GM18861 (cell line): ENCODE results near the gene LNPK.
"Not testable (repeated sequence)": the region's sequence is repeated elsewhere in the genome, so short reads cannot be mapped to it uniquely, and the experiment has no call there.

Experiments used
- ATAC-seq: cut with Tn5 transposase; IDR thresholded peaks from one replicate; pipeline ENCODE4 v1.9.1; 2021; ENCODE audit not compliant: unreplicated experiment

Gene LNPK

DNA sequence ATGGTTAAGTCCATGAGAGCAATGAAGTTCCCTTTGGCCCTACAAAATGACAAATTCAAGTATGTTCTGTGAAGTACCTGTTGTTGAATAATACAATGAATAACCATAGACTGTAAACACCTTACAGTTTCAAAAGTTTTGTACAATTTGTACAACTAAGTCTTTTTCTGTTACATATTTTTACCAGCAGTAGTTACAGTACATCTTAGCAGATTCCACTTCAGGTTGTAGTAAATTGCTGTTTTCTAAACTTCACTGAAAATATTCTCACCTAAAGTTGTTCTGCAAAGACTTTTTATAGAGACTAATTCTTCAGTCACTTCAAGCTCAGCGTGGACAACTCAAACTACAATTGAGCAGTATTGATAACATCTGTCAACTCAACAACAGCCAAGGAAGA is 28.7 kb downstream of the LNPK start:
- no peak for ATAC-seq

DNA sequence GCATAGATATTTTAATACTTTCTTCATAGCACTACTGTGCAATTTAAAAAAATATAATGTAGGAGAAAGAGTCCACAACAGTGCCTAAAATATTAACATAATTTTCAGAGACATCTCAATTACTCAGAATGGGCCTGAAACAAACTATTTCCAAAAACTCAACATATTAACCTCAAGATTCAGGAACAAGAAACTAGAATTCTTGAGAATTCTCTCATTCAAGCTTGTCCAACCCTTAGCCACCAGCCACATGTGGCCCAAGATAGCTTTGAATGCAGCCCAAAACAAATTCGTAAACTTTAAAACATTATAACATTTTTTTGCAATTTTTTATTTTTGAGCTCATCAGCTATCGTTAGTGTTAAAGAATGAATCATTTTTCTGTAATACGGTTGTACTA is 35.2 kb downstream of the LNPK start:
- no peak for ATAC-seq

DNA sequence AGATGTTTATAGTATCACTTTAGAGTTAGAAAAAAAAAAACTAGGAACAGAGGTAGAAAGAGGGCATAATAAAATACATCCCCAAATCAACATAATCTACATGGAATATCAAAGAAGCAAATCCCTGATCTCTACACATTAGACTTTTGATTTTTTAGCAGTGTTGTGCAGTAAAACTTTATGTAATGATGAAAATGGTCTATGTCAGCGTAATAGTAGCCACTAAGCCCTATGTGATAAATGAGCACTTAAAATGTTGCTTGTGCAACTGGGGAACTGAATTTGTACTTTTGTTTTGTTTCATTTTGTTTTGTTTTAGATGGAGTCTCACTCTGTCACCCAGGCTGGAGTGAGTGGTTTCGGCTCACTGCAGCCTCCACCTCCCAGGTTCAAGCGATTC is 36.3 kb downstream of the LNPK start:
- ATAC-seq, result no peak

DNA sequence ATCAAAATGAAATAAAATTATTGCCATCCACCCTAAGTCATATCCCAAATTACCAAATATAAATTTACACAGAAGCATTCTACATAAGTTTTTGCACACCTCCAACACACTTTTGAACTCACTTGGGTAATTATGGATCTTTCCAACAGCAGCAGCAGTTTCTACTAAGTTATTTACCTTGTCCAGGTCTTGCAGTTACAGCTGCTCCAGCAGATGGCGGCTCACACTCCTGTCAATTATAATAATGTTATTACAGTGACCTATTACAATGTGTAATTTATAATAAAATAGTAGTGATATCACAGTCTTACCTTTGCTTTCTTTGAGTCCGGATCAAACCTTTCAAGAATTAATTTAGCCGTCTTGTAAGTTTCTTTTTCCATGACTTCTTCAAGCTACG is 37.9 kb downstream of the LNPK start:
- no peak for ATAC-seq

DNA sequence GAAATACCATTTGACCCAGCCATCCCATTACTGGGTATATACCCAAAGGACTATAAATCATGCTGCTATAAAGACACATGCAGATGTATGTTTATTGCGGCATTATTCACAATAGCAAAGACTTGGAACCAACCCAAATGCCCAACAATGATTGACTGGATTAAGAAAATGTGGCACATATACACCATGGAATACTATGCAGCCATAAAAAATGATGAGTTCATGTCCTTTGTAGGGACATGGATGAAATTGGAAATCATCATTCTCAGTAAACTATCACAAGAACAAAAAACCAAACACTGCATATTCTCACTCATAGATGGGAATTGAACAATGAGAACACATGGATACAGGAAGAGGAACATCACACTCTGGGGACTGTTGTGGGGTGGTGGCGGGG is 38.9 kb downstream of the LNPK start:
- ATAC-seq, result not testable (repeated sequence)

DNA sequence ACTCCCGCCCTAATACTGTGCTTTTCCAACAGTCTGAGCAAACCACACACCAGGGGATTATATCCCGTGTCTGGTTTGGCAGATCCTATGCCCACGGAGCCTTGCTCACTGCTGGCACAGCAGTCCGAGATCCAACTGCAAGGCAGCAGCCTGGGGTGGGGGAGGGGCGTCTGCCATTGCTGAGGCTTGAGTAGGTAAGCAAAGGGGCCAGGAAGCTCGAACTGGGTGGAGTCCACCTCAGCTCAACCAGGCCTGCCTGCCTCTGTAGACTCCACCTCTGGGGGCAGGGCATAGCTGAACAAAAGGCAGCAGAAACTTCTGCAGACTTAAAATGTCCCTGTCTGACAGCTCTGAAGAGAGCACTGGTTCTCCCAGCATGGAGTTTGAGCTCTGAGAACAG is 44.2 kb downstream of the LNPK start:
- no peak for ATAC-seq

DNA sequence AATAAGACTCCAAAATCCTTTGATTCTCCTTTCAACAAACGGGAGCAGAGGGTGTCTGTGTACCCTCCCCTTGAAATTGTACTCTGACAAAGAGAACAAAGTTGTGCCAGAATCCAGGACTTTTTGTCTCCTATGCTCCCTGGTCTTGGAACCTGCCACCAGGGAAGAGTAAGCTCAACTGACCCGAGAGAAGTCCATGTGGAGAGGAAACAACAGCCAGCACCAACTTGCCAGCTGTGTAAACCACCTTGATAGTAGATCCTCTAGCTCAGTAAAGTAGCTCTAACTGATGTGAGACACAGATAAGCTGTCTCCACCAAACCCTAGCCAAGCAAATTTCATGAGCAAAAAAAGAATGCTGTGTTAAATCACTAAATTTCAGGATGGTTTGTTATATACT is 46.9 kb downstream of the LNPK start:
- ATAC-seq, result no peak

DNA sequence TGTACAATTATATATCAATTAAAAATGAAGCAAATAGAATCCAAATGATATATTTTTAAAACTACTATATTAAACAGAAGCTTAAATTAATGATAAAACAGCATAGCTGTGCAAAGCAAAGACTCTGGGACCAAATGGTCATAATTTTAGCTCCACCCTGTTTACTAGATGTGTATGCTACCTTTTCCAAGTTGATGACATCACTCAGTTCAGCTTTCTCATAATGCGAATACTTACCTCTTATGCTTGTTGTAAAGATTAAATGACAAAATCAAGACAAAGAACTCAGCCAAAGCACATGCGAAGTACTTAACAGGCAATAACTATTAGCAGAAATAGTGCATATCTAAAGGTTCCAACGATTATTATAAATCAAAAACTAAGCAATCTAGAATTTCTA is 51.6 kb downstream of the LNPK start:
- ATAC-seq, result no peak

DNA sequence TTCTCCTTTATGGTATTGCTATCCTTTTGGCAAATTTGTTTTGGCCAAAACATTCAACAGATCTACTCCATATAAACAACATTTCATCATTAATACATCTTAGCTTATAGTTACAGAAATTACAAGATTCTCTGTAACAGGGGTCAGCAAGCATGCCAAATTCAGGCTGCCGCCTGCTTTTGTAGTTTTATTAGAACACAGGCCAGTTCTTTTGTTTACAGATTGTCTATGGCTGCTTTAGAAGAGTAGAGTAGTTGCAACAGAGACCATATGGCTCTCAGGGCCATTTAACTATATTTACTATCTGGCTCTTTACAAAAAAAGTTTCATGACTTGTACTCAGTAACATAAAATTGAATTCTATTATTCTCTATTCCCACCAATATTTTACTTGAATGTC is 53.9 kb downstream of the LNPK start:
- ATAC-seq, result no peak

DNA sequence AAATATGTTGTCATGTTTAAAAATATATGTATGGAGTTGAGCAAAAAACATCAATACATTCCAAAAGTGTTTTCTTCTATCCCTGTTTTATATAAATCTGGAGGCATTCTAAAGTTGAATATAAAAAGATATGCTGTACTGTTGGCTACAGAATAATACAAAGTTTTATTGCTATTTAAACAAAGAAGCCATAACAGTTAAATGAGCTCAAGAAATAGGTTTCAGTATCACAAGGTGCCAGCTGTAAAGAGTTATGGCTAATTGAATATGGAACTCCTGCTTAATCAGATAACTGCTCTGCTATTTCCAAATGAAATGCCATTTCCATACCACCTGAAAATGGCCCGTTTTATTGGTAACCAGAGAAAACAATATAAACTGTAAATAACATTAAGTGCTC is 55.0 kb downstream of the LNPK start:
- ATAC-seq, result no peak

DNA sequence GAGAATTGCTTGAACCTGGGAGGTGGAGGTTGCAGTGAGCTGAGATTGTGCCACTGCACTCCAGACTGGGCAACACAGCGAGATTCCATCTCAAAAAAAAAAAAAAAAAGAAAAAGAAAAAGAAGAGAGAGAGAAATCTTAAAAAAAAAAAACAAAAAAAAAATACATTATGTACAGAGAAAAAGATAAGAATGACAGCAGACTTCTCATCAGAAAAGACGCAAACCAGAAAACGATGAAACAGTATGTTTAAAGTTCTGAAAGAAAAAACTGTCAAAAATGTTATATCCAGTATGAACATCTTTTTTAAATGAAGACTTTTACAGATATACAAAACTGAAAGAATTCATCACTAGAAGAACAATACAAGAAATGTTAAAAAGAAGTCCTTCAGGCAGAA is 60.4 kb downstream of the LNPK start:
- ATAC-seq, result no peak

DNA sequence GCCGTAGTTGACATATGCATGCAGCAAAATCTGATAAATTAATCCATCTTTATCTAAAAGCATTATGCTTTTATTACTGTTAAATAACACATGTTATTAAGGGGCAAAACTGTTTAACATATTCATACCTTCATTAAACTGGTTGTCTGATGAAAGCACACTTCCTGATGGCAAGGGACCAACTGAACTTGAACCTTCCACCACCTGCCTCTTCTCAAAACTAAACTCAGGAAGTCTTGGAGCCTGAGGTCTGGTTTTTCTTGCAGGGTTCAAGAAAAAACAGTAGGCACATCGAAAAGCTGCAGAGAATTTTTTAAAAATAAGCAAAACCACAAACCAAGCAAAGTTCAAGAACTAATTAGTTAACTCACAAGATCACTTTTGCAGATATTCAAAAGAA is 64.9 kb downstream of the LNPK start:
- no peak for ATAC-seq

DNA sequence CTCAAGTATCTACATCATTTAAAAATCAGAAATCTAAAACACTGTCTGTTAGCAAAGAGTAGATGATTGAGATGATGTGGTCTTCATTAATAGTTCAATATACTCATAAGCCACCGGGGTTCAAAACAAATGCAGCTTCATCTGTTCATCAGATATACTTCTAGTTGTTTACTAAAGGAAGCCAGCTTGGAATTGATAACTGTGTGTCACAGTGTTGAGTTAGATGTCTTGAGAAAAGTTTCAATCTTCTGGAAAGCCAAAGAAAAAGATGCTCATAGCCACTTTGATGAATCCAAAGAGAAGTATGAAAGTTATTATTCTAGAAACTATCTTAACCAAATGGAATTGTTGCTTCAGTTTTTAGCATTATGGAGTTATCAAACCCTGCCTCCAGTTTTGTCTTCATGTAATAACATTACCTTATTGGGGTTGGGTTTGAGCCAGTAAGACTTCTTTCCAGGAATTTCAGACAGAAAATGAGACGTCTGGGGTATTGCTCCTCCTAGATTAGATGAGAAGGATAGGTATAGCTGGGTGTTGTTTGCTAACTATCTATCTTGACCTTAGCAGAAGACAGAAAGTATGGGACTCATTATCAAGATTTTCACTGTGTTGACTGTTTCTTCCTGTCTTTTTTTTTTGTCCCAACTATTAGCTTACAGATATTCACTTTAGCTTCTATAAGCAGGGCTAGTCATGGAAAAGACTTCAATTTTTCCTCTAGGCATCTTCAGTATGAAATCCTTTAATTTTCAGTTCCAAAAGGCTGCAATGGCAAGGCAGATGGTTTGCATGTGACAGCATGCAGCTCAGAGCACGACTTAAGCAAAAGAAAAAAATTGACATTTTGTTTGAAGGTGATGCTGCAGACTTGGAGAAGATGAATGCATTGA is 66.5 kb downstream of the LNPK start:
- ATAC-seq, result no peak

DNA sequence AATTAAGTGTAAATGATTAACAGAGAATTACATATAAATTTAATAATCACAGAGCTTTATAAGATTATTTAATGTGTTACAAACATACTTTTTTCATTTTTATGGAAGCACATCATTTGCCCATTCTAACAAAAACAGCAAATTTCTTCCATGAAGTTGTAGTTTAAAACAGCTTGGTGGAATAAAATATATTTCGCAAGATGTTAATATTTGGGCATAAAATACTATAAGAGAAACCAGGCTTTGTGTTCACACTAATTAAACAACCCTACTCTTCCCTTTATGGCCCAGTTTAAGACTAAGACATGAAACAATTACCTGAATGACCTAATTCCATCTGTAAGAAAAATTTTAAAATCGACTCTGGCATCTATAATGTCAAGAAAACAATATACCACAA is 69.4 kb downstream of the LNPK start:
- no peak for ATAC-seq

DNA sequence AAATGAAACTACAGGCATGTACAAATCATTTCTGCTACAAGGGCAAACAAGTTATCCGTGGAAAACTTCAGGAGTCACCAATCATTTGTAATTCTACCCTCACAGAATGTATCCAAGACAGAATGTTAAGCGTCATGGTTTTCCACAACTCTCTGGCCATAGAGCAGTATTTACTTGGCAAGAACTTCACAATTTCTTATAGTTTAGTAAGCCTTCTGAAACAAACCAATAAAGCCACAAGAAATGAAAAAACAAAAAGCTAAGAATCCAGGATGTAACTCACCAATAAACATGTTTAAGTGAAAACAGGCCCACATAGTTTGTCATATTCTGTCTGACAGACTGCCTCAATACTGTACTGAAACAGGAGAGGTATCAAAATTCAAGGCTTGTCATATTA is 70.3 kb downstream of the LNPK start:
- ATAC-seq, result no peak

DNA sequence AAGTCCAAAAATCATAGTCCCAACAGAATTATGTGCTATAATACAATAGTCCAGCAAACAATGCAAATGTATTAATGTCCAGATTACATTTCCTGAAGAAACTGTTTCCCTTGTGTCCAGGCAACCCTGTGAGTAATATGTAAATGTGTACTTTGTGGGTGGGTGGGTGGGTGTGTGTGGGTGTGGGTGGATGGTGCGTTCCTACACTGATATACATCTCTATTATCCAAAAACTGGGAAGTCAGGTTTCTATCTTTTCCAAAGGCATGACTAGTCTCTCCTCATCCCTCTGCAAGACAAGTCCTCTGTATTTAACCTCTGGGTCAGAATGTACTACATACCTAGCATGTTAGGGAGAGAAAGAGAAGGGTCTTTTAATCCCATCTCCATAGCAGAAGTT is 71.6 kb downstream of the LNPK start:
- no peak for ATAC-seq

DNA sequence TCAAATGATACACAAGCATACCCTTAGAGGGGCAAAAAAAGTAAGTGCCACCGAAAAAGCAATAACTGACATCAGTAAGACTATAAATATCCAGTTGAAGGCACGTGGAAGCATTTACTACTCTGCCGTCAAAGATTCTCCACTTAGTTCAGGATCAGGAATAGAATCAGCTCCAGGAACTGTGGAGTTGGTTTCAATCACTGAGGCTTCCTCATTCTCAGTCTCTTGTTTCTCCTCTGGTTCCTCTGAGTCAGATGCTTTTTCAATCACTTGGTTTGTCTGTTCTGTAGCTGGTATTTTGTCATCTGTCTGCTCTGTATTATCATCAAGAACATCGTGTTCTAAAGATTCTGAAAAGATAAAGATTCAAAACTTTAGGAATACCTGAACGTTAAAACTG is 72.2 kb downstream of the LNPK start:
- no peak for ATAC-seq

DNA sequence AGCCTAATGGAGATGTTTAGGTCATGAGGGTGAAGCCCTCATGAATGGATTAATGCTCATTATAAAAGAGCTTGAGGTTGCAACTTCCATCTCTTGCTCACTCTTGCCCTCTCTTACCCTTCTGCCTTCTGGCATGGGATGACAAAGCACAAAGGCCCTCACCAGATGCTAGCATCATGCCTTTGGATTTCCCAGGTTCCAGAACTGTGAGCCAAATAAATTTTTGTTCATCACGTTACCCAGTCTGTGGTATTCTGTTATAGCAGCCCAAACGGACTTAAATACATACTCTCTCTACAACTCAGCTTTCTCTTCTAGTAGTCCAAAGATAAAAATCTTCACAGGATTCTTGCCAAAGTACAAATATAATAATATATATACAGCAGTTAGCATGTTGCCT is 75.8 kb downstream of the LNPK start:
- no peak for ATAC-seq

DNA sequence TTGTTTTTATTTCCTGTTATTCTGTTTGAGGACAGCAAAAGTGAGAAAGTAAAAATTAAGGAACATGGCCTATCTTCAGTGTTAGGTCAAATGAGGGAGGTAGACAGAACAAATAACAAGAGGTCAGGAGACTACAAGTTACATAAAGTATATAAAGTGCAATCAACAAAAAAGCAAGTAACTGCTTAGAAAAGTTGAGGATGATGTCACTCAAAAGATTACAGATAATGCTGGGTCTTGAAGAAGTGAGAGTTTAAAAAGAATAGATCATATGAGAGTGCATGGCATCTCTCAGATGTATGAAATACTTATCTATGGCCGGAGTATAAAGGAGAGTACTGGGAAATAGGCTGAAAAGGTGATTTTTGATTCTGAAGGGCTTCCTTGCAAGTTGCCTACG is 79.9 kb downstream of the LNPK start:
- ATAC-seq, result no peak

DNA sequence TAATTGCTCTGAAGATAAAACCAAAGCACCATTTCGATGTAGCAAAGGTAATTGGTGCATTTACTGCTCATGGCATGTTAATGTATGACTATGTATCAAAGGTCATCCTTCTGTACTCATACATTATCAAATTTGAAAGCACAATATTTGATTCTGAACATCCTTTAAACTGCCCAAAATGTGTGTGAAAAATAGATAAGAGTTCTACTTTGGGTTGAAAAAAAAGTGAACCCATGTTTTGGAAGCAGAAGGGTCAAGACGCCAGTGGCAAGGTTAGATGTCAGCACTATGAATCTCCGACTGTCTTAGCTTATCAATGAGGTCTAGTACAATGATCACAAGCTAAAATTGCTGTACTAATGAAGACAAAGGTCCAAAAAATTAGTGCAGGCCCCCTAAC is 83.1 kb downstream of the LNPK start:
- ATAC-seq, result no peak

DNA sequence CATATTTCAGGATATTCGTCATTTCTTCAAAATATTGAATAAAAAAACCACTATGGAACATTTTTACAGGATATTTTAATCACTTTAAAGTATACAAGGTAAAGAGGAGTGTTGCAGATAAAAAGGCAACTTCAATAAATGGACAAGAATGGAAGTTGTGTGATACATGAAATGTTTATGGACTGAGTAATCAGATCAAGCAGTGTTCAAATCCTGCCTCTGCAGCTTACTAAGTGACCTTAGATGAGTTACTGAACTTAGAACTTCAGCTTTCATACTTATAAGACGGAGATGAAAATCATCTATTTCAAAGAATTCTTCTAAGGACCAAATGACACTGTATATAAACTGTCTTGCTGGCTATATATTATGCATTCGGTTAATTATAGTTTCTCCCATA is 87.2 kb downstream of the LNPK start:
- ATAC-seq, result no peak

DNA sequence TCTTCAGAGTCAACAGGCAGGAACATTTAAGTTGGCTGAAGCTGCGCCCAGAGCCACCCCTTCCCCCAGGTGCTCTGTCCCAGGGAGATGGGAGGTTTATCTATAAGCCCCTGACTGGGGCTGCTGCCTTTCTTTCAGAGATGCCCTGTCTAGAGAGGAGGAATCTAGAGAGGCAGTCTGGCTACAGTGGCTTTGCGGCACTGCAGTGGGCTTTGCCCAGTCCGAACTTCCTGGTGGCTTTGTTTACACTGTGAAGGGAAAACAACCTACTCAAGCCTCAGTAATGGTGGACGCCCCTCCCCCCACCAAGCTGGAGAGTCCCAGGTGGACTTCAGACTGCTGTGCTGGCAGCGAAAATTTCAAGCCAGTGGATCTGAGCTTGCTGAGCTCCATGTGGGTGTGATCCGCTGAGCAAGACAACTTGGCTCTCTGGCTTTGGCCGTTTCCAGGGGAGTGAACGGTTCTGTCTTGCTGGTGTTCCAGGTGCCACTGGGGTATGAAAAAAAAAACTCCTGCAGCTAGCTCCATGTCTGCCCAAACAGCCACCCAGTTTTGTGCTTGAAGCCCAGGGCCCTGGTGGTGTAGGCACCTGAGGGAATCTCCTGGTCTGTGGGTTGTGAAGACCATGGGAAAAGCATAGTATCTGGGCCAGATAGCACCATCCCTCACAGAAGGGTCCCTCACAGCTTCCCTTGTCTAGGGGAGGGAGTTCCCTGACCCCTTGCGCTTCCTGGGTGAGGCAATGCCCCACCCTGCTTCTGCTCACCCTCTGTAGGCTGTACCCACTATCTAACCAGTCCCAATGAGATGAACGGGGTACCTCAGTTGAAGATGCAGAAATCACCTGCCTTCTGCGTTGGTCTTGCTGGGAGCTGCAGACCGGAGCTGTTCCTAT is 88.0 kb downstream of the LNPK start:
- not testable (repeated sequence) for ATAC-seq
